ENCODE results near the gene NEUROD2.

NEUROD2 gene

GRCh38 chr17:39563476-39563875 lies 44.2 kb downstream of the NEUROD2 start:
- ChIA-PET POLR2A (no interaction called here), CTCF (interaction anchor here (0.6 to 5.1 kb wide), 4 partner anchors 16 to 321 kb away, joined by 3 to 23 read pairs (median 8); no protein-coding TSS in a partner anchor)
- Histone ChIP-seq H3K4me1 (ENCODE audit: control insufficient read depth, insufficient read depth, low read length) (no peaks in the 10 kb centered on the region), H3K9me3 (ENCODE audit: control insufficient read depth, insufficient read depth, low read depth, low read length) (no peaks in the 10 kb centered on the region), H3K4me3 (ENCODE audit: low read depth, low read length) (no peak overlapping the region), H3K27ac (ENCODE audit: extremely low read depth, low read depth, low read length) (no peak overlapping the region), H3K36me3 (ENCODE audit: control insufficient read depth in 2 of 2, insufficient read depth in 1 of 2, low read length in 2 of 2) (peaks cover 7 to 42% of the 10 kb centered on the region in 2 experiments)
- TF ChIP-seq HOXD13 (CRISPR knock-in tag; IDR thresholded peaks at IDR 0.05; ENCODE audit: borderline replicate concordance) (no peak), ZNF560 (tag by site-specific recombination; IDR thresholded peaks at IDR 0.05; ENCODE audit: borderline replicate concordance) (no peak), YY2 (tag by site-specific recombination; IDR thresholded peaks at IDR 0.05) (no peak), PRDM2 (tag by site-specific recombination; IDR thresholded peaks at IDR 0.05; ENCODE audit: borderline replicate concordance) (no peak), SP2 (tag by site-specific recombination; IDR thresholded peaks at IDR 0.05) (no peak), ZNF239 (tag by site-specific recombination; IDR thresholded peaks at IDR 0.05) (no peak), PBX3 (CRISPR knock-in tag; IDR thresholded peaks at IDR 0.05) (no peak), ZNF621 (tag by site-specific recombination; IDR thresholded peaks at IDR 0.05) (no peak), TSHZ1 (tag by site-specific recombination; IDR thresholded peaks at IDR 0.05; ENCODE audit: borderline replicate concordance) (no peak), ZBTB49 (tag by site-specific recombination; IDR thresholded peaks at IDR 0.05; ENCODE audit: low read depth) (no peak)

- TF ChIP-seq EGR2 (tag by site-specific recombination; IDR thresholded peaks at IDR 0.05; ENCODE audit: low read depth) (0 out of 2 replicates have a peak, but pooled peaks have one; percentile 10), ZNF626 (tag by site-specific recombination; IDR thresholded peaks at IDR 0.05) (no peak), WT1 (tag by site-specific recombination; IDR thresholded peaks at IDR 0.05) (no peak), ZNF561 (tag by site-specific recombination; IDR thresholded peaks at IDR 0.05; ENCODE audit: borderline replicate concordance) (no peak), ZNF645 (tag by site-specific recombination; IDR thresholded peaks at IDR 0.05) (no peak), ZNF292 (tag by site-specific recombination; IDR thresholded peaks at IDR 0.05; ENCODE audit: borderline replicate concordance, low read depth) (no peak), ZNF341 (tag by site-specific recombination; IDR thresholded peaks at IDR 0.05; ENCODE audit: low read depth) (no peak)
- ChIA-PET CTCF (interaction anchor here (0.6 to 19.7 kb wide), 4 partner anchors 14 to 321 kb away, joined by 3 to 475 read pairs (median 22); partner anchors contain the start of gene PPP1R1B), POLR2A (no interaction called here)
- no peaks in the 10 kb centered on the region for H3K9me3 ChIP-seq (ENCODE audit: control insufficient read depth, insufficient read depth, low read depth, low read length)
- H3K4me1 ChIP-seq (ENCODE audit: control insufficient read depth, insufficient read depth, low read length) = no peaks in the 10 kb centered on the region
- peaks cover 7 to 40% of the 10 kb centered on the region in 2 experiments for H3K36me3 ChIP-seq (ENCODE audit: control insufficient read depth in 2 of 2, insufficient read depth in 1 of 2, low read length in 2 of 2)
- H3K27ac ChIP-seq (ENCODE audit: extremely low read depth, low read depth, low read length) = no peak overlapping the region
- H3K4me3 ChIP-seq (ENCODE audit: low read depth, low read length) = no peak overlapping the region
These were observed 44.7 kb downstream of the NEUROD2 start for GRCh38 chr17:39562976-39563375.

Measured in HEK293 (cell line).